DLD1 (cell line): ENCODE results near the gene TRAP1.

Experiments
- in situ Hi-C: cut with HindIII; loops from 2 replicates; pipeline ENCODE4 v1.10.0; 2017; ENCODE audit warnings: low sequenced_read_pairs

TRAP1 gene

GRCh38 chr16:3652373-3653195 is 64.7 kb downstream of the TRAP1 start:
- in situ Hi-C loops = no loop called here

DNA sequence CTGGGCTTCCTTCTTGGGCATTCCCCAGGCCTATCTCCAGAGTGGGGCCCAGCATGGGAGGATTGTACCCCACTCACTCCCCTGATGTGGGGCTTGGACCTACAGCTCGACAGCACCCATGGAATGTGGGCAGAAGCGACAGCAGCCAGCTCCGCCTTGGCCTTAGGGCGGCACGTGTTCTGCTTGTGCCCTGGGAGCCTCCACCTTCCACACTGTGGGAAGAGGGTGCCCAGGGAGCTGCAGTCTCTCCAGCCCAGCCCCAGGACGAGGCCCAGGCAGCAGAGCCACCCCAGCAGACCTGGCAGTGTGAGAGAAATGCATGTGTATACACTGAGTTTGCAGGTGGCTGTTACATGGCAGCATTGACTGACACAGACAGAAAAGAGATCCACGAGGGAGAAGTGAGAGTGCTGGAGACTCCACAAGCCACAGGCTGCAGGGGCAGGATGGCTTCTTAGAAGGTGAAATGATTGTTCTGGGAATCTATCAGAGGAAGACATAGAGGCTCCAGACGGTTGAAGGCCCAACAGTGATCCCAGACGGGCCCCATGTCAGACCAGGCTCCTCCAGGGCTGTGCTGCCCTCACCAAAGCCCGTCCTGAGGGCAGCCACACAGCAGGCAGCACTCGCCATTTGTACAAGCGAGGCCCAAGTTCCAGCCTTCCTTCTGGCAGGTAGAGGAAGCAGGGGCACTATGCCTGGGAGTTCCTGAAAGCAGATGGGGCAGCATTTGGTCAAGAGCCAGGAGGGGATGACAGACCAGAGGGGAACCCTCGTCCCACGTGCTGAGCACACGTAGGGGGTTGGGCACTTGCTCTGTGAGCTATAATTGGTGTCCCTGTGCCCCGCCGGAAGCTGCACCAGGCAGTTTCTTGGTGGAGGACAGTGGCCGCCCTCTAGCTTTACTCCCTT is 65.6 kb downstream of the TRAP1 start:
- in situ Hi-C loops = no loop called here

- in situ Hi-C loops = no loop called here
Measured at GRCh38 chr16:3650631-3651265, 66.6 kb downstream of the TRAP1 start.

DNA sequence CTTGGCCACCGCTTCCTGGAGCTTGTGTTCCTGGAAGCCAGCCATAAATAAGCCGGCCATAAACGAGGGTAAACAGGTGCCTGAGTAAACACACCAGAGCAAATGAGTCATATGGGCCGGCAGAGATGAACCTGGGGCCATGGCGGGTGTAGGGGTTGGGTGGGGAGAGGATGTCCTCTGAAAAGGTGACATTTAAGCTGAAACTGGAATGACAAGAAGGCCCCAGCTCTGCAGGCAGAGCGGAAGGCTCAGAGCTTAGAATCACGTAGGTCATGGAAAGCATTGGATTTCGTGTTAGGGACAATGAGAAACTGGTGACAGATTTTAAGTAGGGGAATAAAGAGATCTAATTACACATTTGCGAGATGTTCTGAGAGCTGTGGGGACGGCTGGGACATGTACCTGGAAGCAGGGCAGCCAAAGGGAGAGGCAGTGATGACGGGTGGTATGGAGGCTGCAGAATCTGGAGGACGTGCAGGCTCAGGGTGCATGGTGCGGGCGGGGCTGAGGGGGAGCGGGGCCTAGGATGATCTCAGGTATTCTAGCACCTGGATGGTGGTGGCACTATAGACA is 70.9 kb downstream of the TRAP1 start:
- in situ Hi-C loops = no loop called here

- in situ Hi-C loops = no loop called here
Measured at GRCh38 chr16:3645504-3646347, 71.6 kb downstream of the TRAP1 start.

DNA sequence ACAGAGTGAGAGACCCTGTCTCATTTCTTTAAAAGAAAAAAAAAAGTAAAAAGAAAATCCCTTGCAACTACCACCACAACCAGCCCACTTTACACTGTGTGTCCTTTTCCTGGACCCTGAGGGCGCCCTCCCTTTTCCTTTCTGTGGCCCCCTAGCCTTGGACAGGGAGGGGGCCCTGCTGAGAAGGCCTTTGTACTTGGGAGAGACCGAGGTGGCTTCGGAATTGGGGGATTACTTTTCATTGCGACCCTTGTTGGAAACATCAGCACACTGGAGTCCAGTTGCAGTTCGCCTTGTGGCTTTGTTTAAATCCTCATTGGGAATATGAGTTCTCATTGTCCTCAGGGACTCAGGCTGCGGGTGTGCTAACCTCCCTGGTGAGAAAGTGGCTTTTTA is 72.2 kb downstream of the TRAP1 start:
- in situ Hi-C loops = no loop called here

DNA sequence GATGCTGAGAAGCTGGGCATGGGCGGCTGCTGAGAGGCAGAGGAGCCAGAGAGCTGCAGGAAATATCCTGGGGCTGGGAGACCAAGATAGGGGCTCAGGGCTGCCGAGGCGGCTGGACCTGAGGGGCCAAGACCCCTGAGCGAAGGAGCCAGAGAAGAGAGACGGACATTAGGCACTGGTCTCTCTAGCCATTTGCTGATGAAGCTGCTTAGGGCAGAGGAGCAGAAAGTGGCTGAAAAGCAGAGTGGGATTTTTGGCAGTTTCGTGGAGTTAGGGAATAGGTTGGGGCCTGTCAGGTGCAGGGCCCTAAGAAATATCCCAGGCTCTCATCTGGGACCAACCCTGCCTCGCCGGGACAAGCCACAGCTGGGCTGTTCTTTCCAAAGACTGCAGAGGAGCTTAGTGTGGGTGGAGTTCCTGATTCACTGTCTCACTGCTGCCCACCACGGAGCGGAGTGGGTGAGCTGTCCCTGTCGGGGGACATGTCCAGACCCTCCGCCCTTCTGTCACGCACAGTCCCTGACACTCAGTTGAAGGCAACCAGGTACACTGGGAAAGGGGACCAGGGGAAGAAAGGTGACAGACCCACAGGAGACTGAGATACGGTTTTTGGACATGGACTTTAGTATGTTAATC is 74.1 kb downstream of the TRAP1 start:
- in situ Hi-C loops = no loop called here

DNA sequence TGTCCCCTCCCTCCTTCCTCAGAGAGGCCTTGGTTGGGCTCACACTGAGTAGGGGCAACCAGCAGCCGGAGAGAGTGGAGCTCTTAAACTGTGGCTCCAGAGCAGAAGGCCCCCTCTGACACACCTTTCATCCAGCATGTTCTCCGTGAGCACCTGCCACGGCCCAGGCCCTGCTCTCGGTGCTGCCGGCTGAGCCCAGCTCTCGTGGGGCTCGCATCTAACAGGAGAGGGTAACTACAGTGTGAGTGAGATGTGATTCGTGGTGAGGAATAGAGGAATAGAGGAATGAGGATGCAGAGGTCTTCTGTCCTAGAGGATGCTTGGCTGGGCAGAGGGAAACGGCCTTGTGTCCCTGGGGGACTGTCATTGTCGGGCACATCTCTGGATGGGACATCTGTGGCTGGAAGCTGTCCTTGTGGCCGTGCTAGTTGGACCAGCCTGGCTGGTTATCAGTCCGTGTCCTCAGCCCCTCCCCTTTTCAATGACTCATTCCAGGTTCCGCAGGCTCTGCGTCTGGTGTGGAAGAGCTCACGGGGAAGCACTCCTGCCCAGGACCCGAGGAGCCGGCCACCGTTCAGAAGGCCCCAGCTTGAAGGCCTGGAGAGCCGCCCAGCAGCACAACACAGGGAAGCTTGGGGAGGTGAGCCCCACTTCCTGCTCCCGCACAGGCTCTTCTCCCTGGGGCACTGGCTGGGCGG is 74.8 kb downstream of the TRAP1 start:
- in situ Hi-C loops = no loop called here

- in situ Hi-C loops = no loop called here
Measured at GRCh38 chr16:3641801-3642396, 75.4 kb downstream of the TRAP1 start.

DNA sequence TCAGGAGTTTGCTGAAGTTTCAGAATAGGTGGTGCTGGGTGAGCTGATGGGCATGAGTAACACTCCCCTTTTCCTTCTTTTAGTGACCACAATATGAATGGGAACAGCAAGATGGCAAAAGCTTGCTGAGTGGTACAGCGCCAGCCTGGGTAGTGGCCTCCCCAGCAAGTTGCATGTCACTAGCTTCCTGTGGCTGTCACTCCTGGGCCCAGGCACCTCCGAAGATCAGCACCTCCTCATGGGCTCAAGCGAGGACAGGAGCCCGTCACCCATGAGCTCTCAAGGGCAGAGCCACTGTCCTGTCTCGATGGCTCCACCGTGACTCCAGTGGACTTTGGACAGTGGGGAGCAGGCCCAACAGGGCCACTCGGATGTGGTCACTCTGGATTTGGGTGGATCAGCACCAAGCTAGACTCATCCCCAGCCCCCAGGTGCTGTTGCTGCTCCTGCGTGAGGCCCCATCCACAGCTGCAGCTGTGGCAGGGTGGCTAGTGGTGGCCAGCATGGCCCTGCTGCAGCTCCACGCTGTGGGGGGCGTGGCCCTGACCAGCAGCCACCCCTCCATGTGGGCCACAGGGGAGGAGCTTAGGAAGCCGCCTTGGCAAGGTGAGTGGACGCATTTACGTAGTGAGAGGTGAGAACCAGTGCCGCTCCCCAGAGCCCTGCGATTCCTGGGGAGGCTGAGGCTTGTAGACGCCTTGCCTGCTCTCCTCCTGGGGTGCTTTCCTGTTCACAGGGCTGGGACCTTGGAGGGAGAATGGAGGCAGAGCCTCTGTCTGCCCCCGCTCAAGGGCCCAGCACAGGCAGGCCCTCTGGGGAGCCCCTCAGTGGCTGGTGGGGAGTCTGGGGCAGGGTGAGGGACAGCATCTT is 76.5 kb downstream of the TRAP1 start:
- in situ Hi-C loops = no loop called here

GRCh38 chr16:3640207-3640606 is 77.1 kb downstream of the TRAP1 start:
- in situ Hi-C loops = no loop called here

GRCh38 chr16:3638916-3639644 is 78.2 kb downstream of the TRAP1 start:
- in situ Hi-C loops = no loop called here

DNA sequence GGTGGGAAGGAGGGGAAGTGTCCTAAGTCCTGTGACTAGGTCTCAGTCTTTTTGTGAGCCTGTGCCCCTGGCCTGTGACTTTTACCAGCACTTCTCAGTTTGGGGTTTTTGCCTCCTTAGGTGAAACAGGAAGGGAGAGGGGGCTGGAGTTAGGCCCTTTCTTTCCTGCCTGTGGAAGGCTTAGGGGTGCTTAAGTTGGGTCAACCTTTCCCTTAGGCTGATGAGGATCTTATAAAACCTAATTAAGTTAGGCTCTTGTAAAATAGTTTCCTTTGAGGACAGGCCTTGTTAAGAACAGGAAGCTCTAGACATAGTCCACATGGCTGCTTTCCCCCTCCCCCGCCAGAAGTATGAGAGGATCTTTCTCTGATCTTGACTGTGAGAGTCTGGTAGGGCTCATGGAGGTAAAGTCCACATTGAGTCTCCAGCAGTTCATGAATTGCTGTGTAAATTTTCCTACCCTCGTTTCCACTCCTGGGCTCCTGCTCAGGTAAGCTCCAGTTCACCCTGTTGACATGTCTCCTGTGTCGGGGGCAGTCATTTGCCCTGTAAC is 79.9 kb downstream of the TRAP1 start:
- in situ Hi-C loops = no loop called here

DNA sequence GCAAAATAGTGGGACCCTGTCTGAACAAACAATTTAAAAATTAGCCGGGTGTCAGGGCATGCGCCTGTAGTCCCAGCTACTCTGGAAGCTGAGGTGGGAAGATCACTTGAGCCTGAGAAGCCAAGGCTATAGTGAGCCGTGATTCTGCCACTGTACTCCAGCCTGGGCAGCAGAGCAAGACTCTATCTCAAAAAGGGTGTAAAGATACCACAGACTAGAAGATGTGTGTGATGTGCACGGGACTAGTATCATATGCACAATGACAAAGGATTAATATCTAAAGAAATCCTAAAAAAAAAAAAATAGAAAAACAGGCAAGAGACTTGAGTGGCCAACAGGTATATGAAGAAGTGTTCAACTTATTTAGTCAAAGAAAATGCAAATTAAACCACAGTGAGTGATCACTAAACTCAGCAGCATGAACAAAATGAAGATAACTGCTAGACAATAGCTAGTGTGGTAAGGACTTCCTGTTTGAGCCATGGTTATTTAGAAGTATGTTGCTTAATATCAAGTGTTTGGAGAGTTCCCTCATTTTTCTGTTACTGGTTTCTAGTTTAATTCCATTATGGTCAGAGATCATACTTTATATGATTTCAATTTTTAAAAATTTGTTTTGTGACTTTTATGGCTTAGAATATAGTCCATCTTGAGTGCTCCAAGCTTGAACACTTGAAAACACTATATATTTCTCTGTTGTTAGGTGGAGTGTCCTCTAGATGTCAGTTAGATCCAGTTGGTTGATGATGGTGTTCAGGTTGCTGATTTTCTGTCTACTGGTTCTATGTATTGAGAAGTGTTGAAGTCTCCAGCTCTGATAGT is 91.2 kb downstream of the TRAP1 start:
- in situ Hi-C loops = no loop called here

GRCh38 chr16:3625331-3625730 is 92.0 kb downstream of the TRAP1 start:
- in situ Hi-C loops = no loop called here

- in situ Hi-C loops = loop anchor here (25.0 kb wide), 1 partner anchor 111 kb away; the partner anchor contains the start of gene CLUAP1
Measured at GRCh38 chr16:3623642-3624041, 93.7 kb downstream of the TRAP1 start.
